Measurements from ENCODE around the gene MMAB. TPM values are rescaled to one million over a fixed set of nuclear protein-coding genes. Genes with fewer than 3 reads are reported as not detected.

The MMAB gene
- total and polyA plus RNA-seq, 2 donors (not counting 3 experiments of a cell fraction or from before 2014, with no cell fraction given), result 39.1 to 46.0 TPM

- Histone ChIP-seq H4K20me1 (replicated peaks; ENCODE audit: control insufficient read depth, extremely low read depth, insufficient read depth, low read length) (no peaks in the 10 kb centered on the region), H3K9me1 (replicated peaks; ENCODE audit: control insufficient read depth, extremely low read depth, insufficient read depth, low read length) (no peaks in the 10 kb centered on the region), H3K9ac (replicated peaks; ENCODE audit: extremely low read depth, insufficient read depth, low read length) (no peak overlapping the region), H3K4me1 (ENCODE audit: control insufficient read depth, extremely low read depth, insufficient read depth, low read length) (no peaks in the 10 kb centered on the region), H2AFZ (ENCODE audit: low read depth, low read length) (no peak overlapping the region), H3K27me3 (ENCODE audit: control insufficient read depth in 2 of 2, insufficient read depth in 2 of 2, low read length in 2 of 2) (no peaks in the 10 kb centered on the region), H3K27ac (ENCODE audit: insufficient read depth, low read depth, low read length) (no peak overlapping the region), H3K36me3 (ENCODE audit: control insufficient read depth in 2 of 2, extremely low read depth in 1 of 2, insufficient read depth in 2 of 2, low read length in 2 of 2) (peaks cover 6 to 42% of the 10 kb centered on the region in 2 experiments), H3K4me3 (replicated peaks in 1 of 3; ENCODE audit: insufficient read depth in 1 of 3, low read depth in 1 of 3, low read length in 3 of 3) (no peak overlapping the region), H3K9me3 (replicated peaks; ENCODE audit: control insufficient read depth, insufficient read depth, low read length) (no peaks in the 10 kb centered on the region), H3K4me2 (ENCODE audit: insufficient read depth, low read length) (no peak overlapping the region), H3K79me2 (ENCODE audit: control insufficient read depth, insufficient read depth, low read length) (no peaks in the 10 kb centered on the region)
- CTCF ChIA-PET, result interaction anchor here (0.9 to 1.9 kb wide), 3 partner anchors 16 to 193 kb away, joined by 4 to 7 read pairs (median 6); no protein-coding TSS in a partner anchor
- TF ChIP-seq POLR2AphosphoS5 (IDR thresholded peaks at IDR 0.05; ENCODE audit: insufficient read depth, low read depth, low read length) (no peak), GATA2 (IDR thresholded peaks at IDR 0.05; ENCODE audit: insufficient read depth, insufficient read length, low read depth, low read length) (no peak), FOS (IDR thresholded peaks at IDR 0.05; ENCODE audit: borderline replicate concordance, insufficient read depth, low read length) (no peak), POLR2A (IDR thresholded peaks at IDR 0.05; ENCODE audit: low read depth, low read length) (no peak), MAX (IDR thresholded peaks at IDR 0.05; ENCODE audit: insufficient read depth, insufficient read length) (no peak), JUN (IDR thresholded peaks at IDR 0.05; ENCODE audit: borderline replicate concordance, insufficient read depth, insufficient read length, low read depth) (no peak), MYC (IDR thresholded peaks at IDR 0.05; ENCODE audit: low read depth, low read length) (no peak), EZH2 (IDR thresholded peaks at IDR 0.05; ENCODE audit: borderline replicate concordance, low read depth, low read length, severe bottlenecking) (no peak), CTCF (IDR thresholded peaks at IDR 0.05; ENCODE audit: extremely low read depth in 1 of 2, insufficient read depth in 1 of 2, low read depth in 1 of 2, low read length in 2 of 2) (no peak)
- POLR2A ChIA-PET, result no interaction called here
- intact Hi-C loops (cut with micrococcal nuclease), result no loop called here
- dilution Hi-C loops (cut with MboI; ENCODE audit: extremely low pct_ligation_motif_present, low sequenced_read_pairs), result no loop called here
- no TSS peak for BruUV-seq (replicated peaks)
- DNase-seq (ENCODE audit: low read depth, low spot score) (no peak), FAIRE-seq (no peak)
Measured at GRCh38 chr12:109581856-109582255, 8.6 kb upstream of the MMAB start.

Measured in endothelial cell of umbilical vein (primary cell).